Panc1 (cell line): ENCODE measurements around the gene INO80C. TPM values are rescaled to one million over a fixed set of nuclear protein-coding genes. Genes with fewer than 3 reads are reported as not detected.

Experiments
- ATAC-seq: fragments of 200-7000 bp; cut with Tn5 transposase; 2 replicates; pipeline ENCODE4 v1.9.1; 2020; ENCODE audit warnings: mild to moderate bottlenecking, moderate library complexity
- Bru-seq: library from RNA; stranded (reverse); fragments of 400-500 nt; gene quantifications from one replicate; lab custom pipeline; 2021; lab: Mats Ljungman, UMichigan
- BruChase-seq, 2 experiments: library from RNA; stranded (reverse); fragments of 400-500 nt; gene quantifications; one replicate each; lab custom pipeline; 2021; lab: Mats Ljungman, UMichigan
- BruUV-seq: library from RNA; stranded (reverse); fragments of 400-500 nt; replicated peaks from 2 replicates; lab custom pipeline; 2021; lab: Mats Ljungman, UMichigan
- CTCF ChIA-PET: fragments of 300-600 bp; sonication (Branson Sonifier 250); formaldehyde crosslinking; loops from one replicate; lab custom pipeline; 2022; ENCODE audit warnings: antibody characterized with exemption; lab: Charles Lee
- POLR2A ChIA-PET: fragments of 300-600 bp; sonication (Branson Sonifier 250); formaldehyde crosslinking; loops from one replicate; lab custom pipeline; 2022; ENCODE audit warnings: antibody characterized with exemption; lab: Charles Lee
- DNase-seq: peaks from one replicate; pipeline ENCODE4 v3.0.0-alpha.2; 2010; ENCODE audit warnings: low read depth, low spot score
- H3K27ac ChIP-seq: 2 replicates; pipeline ENCODE4 v1.5.1; 2011; ENCODE audit warnings: mild to moderate bottlenecking, low read length, inconsistent platforms
- H3K27me3 ChIP-seq: fragments of 200-500 bp; sonication (Bioruptor generic); 2 replicates; pipeline ENCODE4 v1.6.0; 2014; ENCODE audit warnings: low read length, inconsistent platforms; ENCODE audit not compliant: control insufficient read depth, insufficient read depth
- H3K36me3 ChIP-seq: fragments of 200-500 bp; sonication (Bioruptor generic); 2 replicates; pipeline ENCODE4 v1.5.1; 2014; ENCODE audit warnings: inconsistent platforms, mild to moderate bottlenecking, low read length, moderate library complexity; ENCODE audit not compliant: control insufficient read depth, insufficient read depth
- H3K4me1 ChIP-seq: 2 replicates; pipeline ENCODE4 v1.5.1; 2011; ENCODE audit warnings: inconsistent platforms, mild to moderate bottlenecking, low read length, moderate library complexity; ENCODE audit not compliant: control insufficient read depth, insufficient read depth
- H3K4me3 ChIP-seq, 2 experiments: 2 replicates each; pipeline ENCODE4 v1.5.1; 2011 to 2012; ENCODE audit warnings: low read depth in 2 of 2, low read length in 2 of 2, mild to moderate bottlenecking in 2 of 2, inconsistent platforms in 1 of 2, moderate library complexity in 1 of 2
- H3K9me3 ChIP-seq: fragments of 200-500 bp; sonication (Bioruptor generic); 2 replicates; pipeline ENCODE4 v1.5.1; 2014; ENCODE audit warnings: low read depth, mild to moderate bottlenecking, inconsistent platforms, low read length, moderate library complexity; ENCODE audit not compliant: control insufficient read depth, insufficient read depth
- POLR2AphosphoS5 ChIP-seq: IDR thresholded peaks from 2 replicates; pipeline ENCODE4 v1.6.1; 2012; ENCODE audit warnings: mild to moderate bottlenecking, low read depth, low read length, moderate library complexity
- REST ChIP-seq, 2 experiments: IDR thresholded peaks; 2 replicates each; pipeline ENCODE4 v1.6.1; 2011 to 2012; ENCODE audit warnings: low read depth in 2 of 2, control low read depth in 1 of 2, low read length in 1 of 2, mild to moderate bottlenecking in 1 of 2, moderate library complexity in 1 of 2; ENCODE audit not compliant: insufficient read depth in 1 of 2
- SIN3A ChIP-seq: IDR thresholded peaks from 2 replicates; pipeline ENCODE4 v1.6.1; 2012; ENCODE audit warnings: low read depth, mild to moderate bottlenecking, low read length, moderate library complexity, borderline replicate concordance; ENCODE audit not compliant: insufficient read depth
- TCF7L2 ChIP-seq: IDR thresholded peaks from 2 replicates; pipeline ENCODE4 v1.6.1; 2011; ENCODE audit warnings: mild to moderate bottlenecking, low read depth, low read length, inconsistent platforms
- in situ Hi-C: cut with HindIII; loops from 2 replicates; pipeline ENCODE4 v1.10.0; 2016; ENCODE audit warnings: low sequenced_read_pairs, low pct_unique_long_range_greater_than_20kb
- intact Hi-C: fragments of 100-400 bp; cut with micrococcal nuclease; formaldehyde crosslinking; loops from one replicate; pipeline ENCODE4 v1.10.0; 2022; ENCODE audit not compliant: unreplicated experiment
- long read RNA-seq: library from polyadenylated mRNA; unstranded; transcript quantifications from one replicate; pipeline ENCODE4 v2.0.0, GENCODE V29; 2021; ENCODE audit not compliant: unreplicated experiment
- polyA plus RNA-seq: library from polyadenylated mRNA; unstranded; fragments of >200 nt; gene quantifications from one replicate; pipeline ENCODE4 v1.2.1, GENCODE V29; 2012; ENCODE audit warnings: missing spikeins; ENCODE audit not compliant: insufficient read length
- total RNA-seq: library from RNA; stranded (reverse); gene quantifications from one replicate; pipeline ENCODE4 v1.2.1, GENCODE V29; 2021; ENCODE audit not compliant: unreplicated experiment
- TF ChIP-seq, protein P1 (sequence below): fragments of 450-650 bp; IDR thresholded peaks from 2 replicates; pipeline ENCODE4 v1.5.1; 2017; ENCODE audit warnings: mild to moderate bottlenecking

Gene INO80C
- 25.8 TPM for total RNA-seq
- polyA plus RNA-seq = 24.1 TPM
- percentile 58 among the genes with signal in this experiment for Bru-seq, nascent RNA
- BruChase-seq, experiment 1, labeled RNA remaining after a 2-hour chase = percentile 71 among the genes with signal in this experiment
- BruChase-seq, experiment 2, labeled RNA remaining after a 6-hour chase = percentile 86 among the genes with signal in this experiment
- long read RNA-seq, transcript INO80C-202 (5 exons, 974 nt) = major isoform, 6 of 18 reads
- long read RNA-seq, partial matches to known transcripts = 3 of 18 reads
- long read RNA-seq, other reads (novel, unspliced or antisense) = 2 of 18 reads

DNA sequence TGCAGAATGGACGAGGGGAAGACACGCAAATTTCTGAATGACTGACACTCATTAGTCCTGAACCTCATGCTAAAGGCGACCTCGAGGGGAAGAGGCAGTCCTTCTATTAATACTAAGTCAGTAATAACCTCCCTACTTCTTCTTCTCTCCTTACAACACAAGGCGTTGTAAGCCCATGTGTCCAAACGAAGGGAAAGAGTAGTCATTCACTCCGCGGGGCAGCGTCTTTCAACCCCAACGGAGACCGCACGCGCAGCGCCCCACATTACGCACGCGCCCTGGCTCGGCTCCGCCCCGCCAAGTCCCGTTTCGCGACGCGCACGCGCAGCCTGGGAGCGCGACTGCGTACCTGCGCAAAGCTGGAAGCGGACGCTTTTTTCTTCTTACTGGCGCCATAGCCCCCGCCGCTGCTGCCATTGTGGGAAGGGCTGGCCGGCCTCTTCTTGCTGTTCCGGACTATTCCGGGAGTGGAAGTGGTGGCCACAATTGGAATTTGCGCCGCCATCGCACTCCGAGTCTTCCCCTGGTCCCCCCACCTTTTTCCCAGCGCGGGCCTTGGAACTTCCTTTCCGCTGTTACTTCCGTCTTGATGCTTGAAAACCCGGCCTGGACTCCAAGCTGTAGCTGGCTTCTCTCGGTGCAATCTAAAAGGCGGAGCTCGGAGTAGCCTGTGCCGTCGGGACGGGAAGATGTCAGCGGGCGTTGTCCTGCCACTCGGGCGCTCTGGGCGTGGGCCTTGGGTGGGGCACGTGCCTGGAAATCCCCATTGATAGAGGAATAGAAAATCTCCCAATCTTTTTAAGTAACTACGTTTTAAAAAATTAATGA, at the start of gene INO80C:
Gene INO80C, minus strand, starts transcription at position 591 of the 828 bp plus-strand sequence. Its CDS starts 86 bp downstream, at position 505.
- H3K9me3 ChIP-seq = no peaks in the 10 kb centered on the region
- in situ Hi-C loops = no loop called here
- DNase-seq = peak; percentile 70
- intact Hi-C loops = loop anchor here (10.0 kb wide), 1 partner anchor 93 kb away; no protein-coding TSS in a partner anchor
- ChIA-PET POLR2A (interaction anchor here (0.6 to 0.7 kb wide), 2 partner anchors 19 to 59 kb away, joined by 3 to 11 read pairs; no protein-coding TSS in a partner anchor), CTCF (no interaction called here)
- peak; percentile 96 for ATAC-seq
- H3K27me3 ChIP-seq = no peaks in the 10 kb centered on the region
- H3K4me1 ChIP-seq = peaks cover 34% of the 10 kb centered on the region
- peak within 1 kb of the TSS; percentile 62 to 74 for H3K4me3 ChIP-seq
- H3K27ac ChIP-seq = peak within 1 kb of the TSS; percentile 96
- TF ChIP-seq TCF7L2 = peak; percentile 83
- no peak for TF ChIP-seq SIN3A
- TF ChIP-seq, protein P1, sequence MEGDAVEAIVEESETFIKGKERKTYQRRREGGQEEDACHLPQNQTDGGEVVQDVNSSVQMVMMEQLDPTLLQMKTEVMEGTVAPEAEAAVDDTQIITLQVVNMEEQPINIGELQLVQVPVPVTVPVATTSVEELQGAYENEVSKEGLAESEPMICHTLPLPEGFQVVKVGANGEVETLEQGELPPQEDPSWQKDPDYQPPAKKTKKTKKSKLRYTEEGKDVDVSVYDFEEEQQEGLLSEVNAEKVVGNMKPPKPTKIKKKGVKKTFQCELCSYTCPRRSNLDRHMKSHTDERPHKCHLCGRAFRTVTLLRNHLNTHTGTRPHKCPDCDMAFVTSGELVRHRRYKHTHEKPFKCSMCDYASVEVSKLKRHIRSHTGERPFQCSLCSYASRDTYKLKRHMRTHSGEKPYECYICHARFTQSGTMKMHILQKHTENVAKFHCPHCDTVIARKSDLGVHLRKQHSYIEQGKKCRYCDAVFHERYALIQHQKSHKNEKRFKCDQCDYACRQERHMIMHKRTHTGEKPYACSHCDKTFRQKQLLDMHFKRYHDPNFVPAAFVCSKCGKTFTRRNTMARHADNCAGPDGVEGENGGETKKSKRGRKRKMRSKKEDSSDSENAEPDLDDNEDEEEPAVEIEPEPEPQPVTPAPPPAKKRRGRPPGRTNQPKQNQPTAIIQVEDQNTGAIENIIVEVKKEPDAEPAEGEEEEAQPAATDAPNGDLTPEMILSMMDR = no peak
- peak; percentile 81 for TF ChIP-seq POLR2AphosphoS5
- TF ChIP-seq REST (IDR thresholded peaks at IDR 0.05; ENCODE audit: insufficient read depth in 1 of 2, low read depth in 2 of 2, low read length in 1 of 2) = no peak
- TSS peak; percentile 99 for BruUV-seq
- no peaks in the 10 kb centered on the region for H3K36me3 ChIP-seq

- no peak for TF ChIP-seq REST (IDR thresholded peaks at IDR 0.05; ENCODE audit: insufficient read depth in 1 of 2, low read depth in 2 of 2, low read length in 1 of 2)
- no peak for TF ChIP-seq SIN3A
- no peak for TF ChIP-seq TCF7L2
- in situ Hi-C loops (no loop called here), intact Hi-C loops (no loop called here)
- ATAC-seq (no peak), DNase-seq (no peak)
- Histone ChIP-seq H3K4me3 (no peak overlapping the region), H3K27me3 (no peaks in the 10 kb centered on the region), H3K9me3 (no peaks in the 10 kb centered on the region), H3K27ac (no peak overlapping the region), H3K36me3 (no peaks in the 10 kb centered on the region), H3K4me1 (no peaks in the 10 kb centered on the region)
- CTCF ChIA-PET = no interaction called here
- POLR2A ChIA-PET = no interaction called here
- BruUV-seq = no TSS peak
Measured at GRCh38 chr18:35547008-35547605, 49.3 kb upstream of the INO80C start.
